Measurements from ENCODE around the gene VKORC1. TPM values are rescaled to one million over a fixed set of nuclear protein-coding genes. Genes with fewer than 3 reads are reported as not detected.

VKORC1 gene
- total and polyA plus RNA-seq, 2 of the 8 experiments (the other 6 are each of a cell fraction or from before 2014, with no cell fraction given) = 84.1 to 483 TPM

GRCh38 chr16:31089199-31089598 is 5.4 kb downstream of the VKORC1 start:
- Histone ChIP-seq H2AK5ac (ENCODE audit: low read depth, low read length) (no peak overlapping the region), H3K36me3 (ENCODE audit: control insufficient read depth in 2 of 4, insufficient read depth in 4 of 4, low read length in 3 of 4) (peaks cover 0 to 15% (median 4%) of the 10 kb centered on the region in 4 experiments; a peak in 5 of 8 replicates), H3K9me3 (ENCODE audit: insufficient read depth in 2 of 2, low read depth in 1 of 2, low read length in 1 of 2) (no peaks in the 10 kb centered on the region), H3K4me1 (replicated peaks in 1 of 4; ENCODE audit: control insufficient read depth in 3 of 4, insufficient read depth in 4 of 4, low read length in 3 of 4) (peaks cover 0 to 9% (median 3%) of the 10 kb centered on the region in 4 experiments; a peak in 4 of 7 replicates), H2BK120ac (replicated peaks; ENCODE audit: low read depth, low read length) (no peak overlapping the region), H4K20me1 (replicated peaks in 1 of 2; ENCODE audit: control insufficient read depth in 1 of 2, insufficient read depth in 2 of 2, low read length in 2 of 2) (peaks cover 8 to 28% of the 10 kb centered on the region in 2 experiments), H3K23ac (ENCODE audit: insufficient read length) (no peak overlapping the region), H2BK12ac (ENCODE audit: low read depth, low read length) (no peak overlapping the region), H3K4me2 (ENCODE audit: insufficient read depth in 1 of 2, low read depth in 2 of 2, low read length in 2 of 2) (no peak overlapping the region), H3K9ac (replicated peaks in 1 of 4; ENCODE audit: extremely low read depth in 1 of 4, low read depth in 3 of 4, low read length in 3 of 4) (no peak overlapping the region), H3K23me2 (ENCODE audit: low read depth, low read length) (peaks cover 7% of the 10 kb centered on the region), H3K14ac (ENCODE audit: insufficient read length) (no peak overlapping the region), H3K56ac (replicated peaks; ENCODE audit: insufficient read length, low read depth, low read length) (no peak overlapping the region), H2BK5ac (ENCODE audit: low read depth, low read length) (no peak overlapping the region), H4K8ac (ENCODE audit: extremely low read depth, insufficient read depth, low read length) (no peak overlapping the region), H2BK20ac (ENCODE audit: low read length) (no peak overlapping the region), H4K5ac (ENCODE audit: insufficient read length, low read depth, low read length) (no peak overlapping the region), H2AFZ (ENCODE audit: low read length) (no peak overlapping the region), H2BK15ac (ENCODE audit: low read length) (no peak overlapping the region), H3K4ac (replicated peaks; ENCODE audit: insufficient read length, low read depth, low read length) (no peak overlapping the region), H3K79me2 (ENCODE audit: control insufficient read depth in 1 of 2, insufficient read depth in 2 of 2, low read length in 2 of 2) (peaks cover 0 to 7% of the 10 kb centered on the region in 2 experiments; a peak in 1 of 4 replicates), H4K91ac (replicated peaks; ENCODE audit: insufficient read length, low read length) (no peak overlapping the region), H3K27me3 (replicated peaks in 1 of 4; ENCODE audit: control insufficient read depth in 3 of 4, extremely low read depth in 1 of 4, insufficient read depth in 3 of 4, low read length in 3 of 4) (no peaks in the 10 kb centered on the region), H3K4me3 (ENCODE audit: extremely low read depth in 1 of 4, insufficient read depth in 2 of 4, low read depth in 3 of 4, low read length in 4 of 4) (no peak overlapping the region), H3K27ac (ENCODE audit: low read depth, low read length) (no peak overlapping the region), H3K18ac (ENCODE audit: extremely low read depth, low read length) (no peak overlapping the region), H3K79me1 (ENCODE audit: low read depth, low read length) (peaks cover 12% of the 10 kb centered on the region)
- FAIRE-seq = no peak
- ChIA-PET POLR2A (ENCODE audit: partially characterized antibody) (interaction anchor here (0.8 to 1.5 kb wide), 3 partner anchors 19 to 625 kb away, joined by 3 to 4 read pairs (median 3); partner anchors contain the start of gene PRSS8), CTCF (ENCODE audit: partially characterized antibody) (interaction anchor here (1.1 to 3.0 kb wide), 3 partner anchors 10 to 55 kb away, joined by 4 to 14 read pairs (median 6); no protein-coding TSS in a partner anchor)
- WGBS, 2 experiments (ENCODE audit: extremely low coverage in 1 of 2, insufficient coverage in 1 of 2, insufficient read length in 1 of 2, insufficient replicate concordance in 2 of 2, low coverage in 1 of 2, low lambda C conversion rate in 2 of 2, missing lambda C conversion rate in 1 of 2) = 88% methylated on average over 8 of the region's 8 CpGs; no CpG with 5 or more reads in 1 of the 2 experiments
- DNase-seq (ENCODE audit: low read depth in 1 of 2, low spot score in 2 of 2) = no peak
- TF ChIP-seq SUZ12 (IDR thresholded peaks at IDR 0.05; ENCODE audit: low read length) (no peak), SAP30 (IDR thresholded peaks at IDR 0.05; ENCODE audit: insufficient read depth, insufficient replicate concordance, low read length) (no peak), USF2 (IDR thresholded peaks at IDR 0.05; ENCODE audit: low read length) (no peak), SP4 (IDR thresholded peaks at IDR 0.05; ENCODE audit: low read length) (no peak), CTCF (IDR thresholded peaks at IDR 0.05; ENCODE audit: control extremely low read depth in 1 of 3, insufficient read depth in 1 of 3, low read depth in 1 of 3, low read length in 3 of 3) (no peak), NRF1 (IDR thresholded peaks at IDR 0.05; ENCODE audit: low read depth, low read length) (no peak), JUND (IDR thresholded peaks at IDR 0.05; ENCODE audit: low read length) (no peak), RXRA (IDR thresholded peaks at IDR 0.05; ENCODE audit: insufficient read depth, low read depth, low read length) (no peak)
